Brain microvascular endothelial cell (primary cell): ENCODE data around the gene NEURL3.

ENCODE experiments used
- DNase-seq: peaks from one replicate; pipeline ENCODE4 v3.0.0-alpha.2; 2020
- H3K27ac ChIP-seq: fragments of 250-450 bp; sonication (Bioruptor Pico); 2 replicates; pipeline ENCODE4 v1.5.1; 2020; ENCODE audit warnings: mild to moderate bottlenecking, moderate library complexity
- H3K27me3 ChIP-seq: fragments of 250-450 bp; sonication (Bioruptor Pico); replicated peaks from 2 replicates; pipeline ENCODE4 v1.5.1; 2020; ENCODE audit warnings: mild to moderate bottlenecking
- H3K36me3 ChIP-seq: fragments of 250-450 bp; sonication (Bioruptor Pico); replicated peaks from 2 replicates; pipeline ENCODE4 v1.5.1; 2020; ENCODE audit warnings: mild to moderate bottlenecking
- H3K4me3 ChIP-seq: 2 replicates; pipeline ENCODE4 v1.5.1; 2011; ENCODE audit warnings: low read depth, mild to moderate bottlenecking, control low read depth, low read length, moderate library complexity
- in situ Hi-C: cut with HindIII; loops from 2 replicates; pipeline ENCODE4 v1.10.0; 2017; ENCODE audit warnings: low sequenced_read_pairs, low pct_ligation_motif_present
- TF ChIP-seq, protein P1 (sequence below): IDR thresholded peaks from 2 replicates; pipeline ENCODE4 v1.5.1; 2011; ENCODE audit warnings: low read depth, mild to moderate bottlenecking, moderate library complexity, low read length, control low read depth, inconsistent platforms; ENCODE audit errors: missing control alignments

NEURL3 gene

GRCh38 chr2:96532641-96533291, 27.6 kb upstream of the NEURL3 start:
- no peaks in the 10 kb centered on the region for H3K27me3 ChIP-seq
- in situ Hi-C loops = no loop called here
- TF ChIP-seq, protein P1, sequence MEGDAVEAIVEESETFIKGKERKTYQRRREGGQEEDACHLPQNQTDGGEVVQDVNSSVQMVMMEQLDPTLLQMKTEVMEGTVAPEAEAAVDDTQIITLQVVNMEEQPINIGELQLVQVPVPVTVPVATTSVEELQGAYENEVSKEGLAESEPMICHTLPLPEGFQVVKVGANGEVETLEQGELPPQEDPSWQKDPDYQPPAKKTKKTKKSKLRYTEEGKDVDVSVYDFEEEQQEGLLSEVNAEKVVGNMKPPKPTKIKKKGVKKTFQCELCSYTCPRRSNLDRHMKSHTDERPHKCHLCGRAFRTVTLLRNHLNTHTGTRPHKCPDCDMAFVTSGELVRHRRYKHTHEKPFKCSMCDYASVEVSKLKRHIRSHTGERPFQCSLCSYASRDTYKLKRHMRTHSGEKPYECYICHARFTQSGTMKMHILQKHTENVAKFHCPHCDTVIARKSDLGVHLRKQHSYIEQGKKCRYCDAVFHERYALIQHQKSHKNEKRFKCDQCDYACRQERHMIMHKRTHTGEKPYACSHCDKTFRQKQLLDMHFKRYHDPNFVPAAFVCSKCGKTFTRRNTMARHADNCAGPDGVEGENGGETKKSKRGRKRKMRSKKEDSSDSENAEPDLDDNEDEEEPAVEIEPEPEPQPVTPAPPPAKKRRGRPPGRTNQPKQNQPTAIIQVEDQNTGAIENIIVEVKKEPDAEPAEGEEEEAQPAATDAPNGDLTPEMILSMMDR = no peak
- no peak overlapping the region for H3K4me3 ChIP-seq
- no peak for DNase-seq
- no peak overlapping the region for H3K27ac ChIP-seq
- no peaks in the 10 kb centered on the region for H3K36me3 ChIP-seq

DNA sequence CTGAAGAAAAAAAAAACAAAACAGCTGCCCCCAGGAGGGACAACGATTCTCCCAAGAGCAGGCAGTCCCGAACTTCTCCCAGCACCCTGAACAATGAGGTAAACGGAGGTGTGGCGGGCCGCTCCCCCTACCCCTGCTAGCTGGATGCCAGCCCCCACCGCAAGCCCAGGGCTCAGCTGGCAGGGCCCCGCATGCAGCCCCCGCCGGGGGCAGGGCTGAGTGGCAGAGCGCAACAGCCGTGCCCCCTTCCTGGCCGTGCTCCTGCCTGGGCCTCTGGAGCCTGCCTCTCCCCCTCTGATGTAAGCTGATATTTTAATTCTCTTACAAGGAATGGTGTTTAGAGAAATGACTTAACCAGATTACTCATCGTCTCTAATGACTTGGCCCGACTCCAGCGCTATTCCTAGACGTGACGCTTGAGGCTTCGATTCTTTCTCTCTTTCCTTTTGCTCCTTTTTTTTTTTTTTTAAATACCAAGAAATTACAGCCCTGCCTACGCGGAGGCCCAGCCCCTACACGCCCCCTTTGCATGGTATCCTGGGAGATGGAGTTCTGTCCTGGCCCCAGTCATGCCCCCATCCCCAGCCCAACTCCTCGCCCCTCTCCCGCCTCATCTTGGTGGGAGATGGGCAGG, 26.8 kb upstream of the NEURL3 start:
- Histone ChIP-seq H3K27ac (peak overlapping the region; percentile 50), H3K4me3 (peak overlapping the region; percentile 36), H3K27me3 (no peaks in the 10 kb centered on the region), H3K36me3 (no peaks in the 10 kb centered on the region)
- TF ChIP-seq, protein P1 = no peak
- peak; percentile 99 for DNase-seq
- in situ Hi-C loops = no loop called here

DNA sequence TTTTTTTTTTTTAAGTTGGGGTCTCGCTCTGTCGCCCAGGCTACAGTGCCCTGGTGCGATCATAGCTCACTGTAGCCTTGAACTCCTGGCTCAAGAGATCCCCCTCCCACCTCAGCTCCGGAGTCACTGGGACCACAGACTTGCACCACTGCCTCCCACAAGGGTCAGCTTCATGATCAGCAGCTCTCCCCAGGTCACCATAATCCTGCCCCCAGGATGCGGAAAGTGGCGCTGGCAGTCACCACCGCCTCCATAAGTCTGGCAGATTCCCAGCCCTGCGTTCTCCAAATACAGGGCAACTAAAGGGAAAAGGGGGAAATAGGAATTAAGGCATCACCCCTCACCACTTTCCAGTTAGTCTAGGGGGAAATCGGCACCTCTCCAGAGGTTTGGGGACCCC, 26.2 kb upstream of the NEURL3 start:
- Histone ChIP-seq H3K27ac (no peak overlapping the region), H3K4me3 (no peak overlapping the region), H3K36me3 (no peaks in the 10 kb centered on the region), H3K27me3 (no peaks in the 10 kb centered on the region)
- TF ChIP-seq, protein P1 = no peak
- no peak for DNase-seq
- in situ Hi-C loops = no loop called here

DNA sequence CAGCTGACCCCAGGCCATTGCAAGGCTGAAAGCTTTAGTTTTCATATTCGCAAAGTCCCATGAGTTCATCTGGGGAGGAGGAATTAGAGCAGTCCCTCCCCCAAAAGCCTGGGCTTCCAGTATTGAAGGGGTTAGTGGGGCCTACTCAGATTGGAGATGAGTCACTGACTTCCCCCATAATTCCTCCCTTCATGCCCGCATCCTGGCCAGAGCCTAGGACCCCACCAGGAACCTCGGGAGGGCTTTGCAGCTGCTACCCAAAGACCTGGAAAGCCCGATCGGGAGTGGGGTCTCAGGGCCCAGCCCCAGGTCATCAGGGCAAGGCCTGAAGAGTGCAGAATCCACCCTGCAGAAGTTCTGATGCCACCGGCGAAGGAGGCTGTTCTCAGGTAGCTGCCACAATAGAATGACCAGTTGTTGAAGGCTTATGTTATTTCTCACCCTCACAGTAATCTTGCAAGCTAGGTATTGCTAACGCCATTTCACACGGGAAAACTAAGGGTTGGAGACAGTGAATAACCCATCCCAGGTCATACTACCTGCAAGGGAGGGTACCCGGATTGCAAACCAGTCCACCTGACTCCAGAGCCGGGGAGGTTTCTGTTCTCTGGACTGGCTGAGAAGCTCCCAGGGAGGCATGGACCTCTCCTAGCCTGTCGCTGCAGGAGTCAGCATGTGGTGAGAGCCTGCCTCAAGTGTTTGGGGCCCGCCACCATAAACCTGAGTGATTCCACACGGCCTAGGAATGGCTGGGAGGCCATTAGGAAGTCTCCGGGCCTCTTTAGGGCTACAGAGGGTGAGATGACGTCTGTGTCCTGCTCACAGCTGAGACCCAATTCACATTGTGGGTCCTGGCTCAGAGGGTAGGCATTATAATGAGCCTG, 25.6 kb upstream of the NEURL3 start:
- no peaks in the 10 kb centered on the region for H3K27me3 ChIP-seq
- in situ Hi-C loops = no loop called here
- TF ChIP-seq, protein P1 = no peak
- no peak for DNase-seq
- no peak overlapping the region for H3K4me3 ChIP-seq
- H3K36me3 ChIP-seq = no peaks in the 10 kb centered on the region
- H3K27ac ChIP-seq = no peak overlapping the region

GRCh38 chr2:96530144-96530430, 24.9 kb upstream of the NEURL3 start:
- no peak overlapping the region for H3K27ac ChIP-seq
- H3K4me3 ChIP-seq = no peak overlapping the region
- in situ Hi-C loops = no loop called here
- no peaks in the 10 kb centered on the region for H3K36me3 ChIP-seq
- no peaks in the 10 kb centered on the region for H3K27me3 ChIP-seq
- TF ChIP-seq, protein P1 = no peak
- no peak for DNase-seq
